CD4-positive, alpha-beta T cell treated with Interleukin-6 at 100 ng/mL for 8 hours (primary cell): ENCODE data around the gene TCF21.

Experiments
- DNase-seq: peaks from one replicate; pipeline ENCODE4 v3.0.0-alpha.2; 2020; ENCODE audit warnings: mixed read lengths, low spot score

Gene TCF21

GRCh38 chr6:133889557-133890403 lies 867 bp downstream of the TCF21 start:
- DNase-seq, result no peak

- DNase-seq, result no peak
Measured at GRCh38 chr6:133890711-133891148, 1.8 kb downstream of the TCF21 start.

- DNase-seq, result no peak
Measured at GRCh38 chr6:133891149-133891926, 2.4 kb downstream of the TCF21 start.

GRCh38 chr6:133891927-133892812 lies 3.3 kb downstream of the TCF21 start:
- DNase-seq, result no peak

- no peak for DNase-seq
Measured at GRCh38 chr6:133892813-133893691, 4.1 kb downstream of the TCF21 start.

GRCh38 chr6:133893946-133894345 lies 5.0 kb downstream of the TCF21 start:
- no peak for DNase-seq

- DNase-seq, result no peak
Measured at GRCh38 chr6:133894369-133894768, 5.5 kb downstream of the TCF21 start.

GRCh38 chr6:133894795-133895358 lies 6.0 kb downstream of the TCF21 start:
- DNase-seq, result no peak

GRCh38 chr6:133895573-133896343 lies 6.8 kb downstream of the TCF21 start:
- no peak for DNase-seq

- DNase-seq, result no peak
Measured at GRCh38 chr6:133896344-133896721, 7.4 kb downstream of the TCF21 start.

- no peak for DNase-seq
Measured at GRCh38 chr6:133898263-133898662, 9.3 kb downstream of the TCF21 start.

- no peak for DNase-seq
Measured at GRCh38 chr6:133899556-133899955, 10.6 kb downstream of the TCF21 start.

- DNase-seq, result no peak
Measured at GRCh38 chr6:133903855-133904254, 14.9 kb downstream of the TCF21 start.

GRCh38 chr6:133906050-133906449 lies 17.1 kb downstream of the TCF21 start:
- DNase-seq, result no peak

- peak; percentile 58 for DNase-seq
Measured at GRCh38 chr6:133916650-133917151, 27.8 kb downstream of the TCF21 start.

GRCh38 chr6:133917781-133918180 lies 28.9 kb downstream of the TCF21 start:
- DNase-seq, result no peak

GRCh38 chr6:133918208-133918930 lies 29.5 kb downstream of the TCF21 start:
- no peak for DNase-seq

- no peak for DNase-seq
Measured at GRCh38 chr6:133919362-133919761, 30.4 kb downstream of the TCF21 start.

GRCh38 chr6:133921249-133921859 lies 32.4 kb downstream of the TCF21 start:
- DNase-seq, result peak; percentile 52
